ENCODE measurements around the gene LONP2.

GRCh38 chr16:48334325-48334724 lies 90.2 kb downstream of the LONP2 start:
- TF ChIP-seq MXI1 (conservative IDR thresholded peaks at IDR 0.05; ENCODE audit: poor library complexity, severe bottlenecking): no peak
- TF ChIP-seq, protein P1, sequence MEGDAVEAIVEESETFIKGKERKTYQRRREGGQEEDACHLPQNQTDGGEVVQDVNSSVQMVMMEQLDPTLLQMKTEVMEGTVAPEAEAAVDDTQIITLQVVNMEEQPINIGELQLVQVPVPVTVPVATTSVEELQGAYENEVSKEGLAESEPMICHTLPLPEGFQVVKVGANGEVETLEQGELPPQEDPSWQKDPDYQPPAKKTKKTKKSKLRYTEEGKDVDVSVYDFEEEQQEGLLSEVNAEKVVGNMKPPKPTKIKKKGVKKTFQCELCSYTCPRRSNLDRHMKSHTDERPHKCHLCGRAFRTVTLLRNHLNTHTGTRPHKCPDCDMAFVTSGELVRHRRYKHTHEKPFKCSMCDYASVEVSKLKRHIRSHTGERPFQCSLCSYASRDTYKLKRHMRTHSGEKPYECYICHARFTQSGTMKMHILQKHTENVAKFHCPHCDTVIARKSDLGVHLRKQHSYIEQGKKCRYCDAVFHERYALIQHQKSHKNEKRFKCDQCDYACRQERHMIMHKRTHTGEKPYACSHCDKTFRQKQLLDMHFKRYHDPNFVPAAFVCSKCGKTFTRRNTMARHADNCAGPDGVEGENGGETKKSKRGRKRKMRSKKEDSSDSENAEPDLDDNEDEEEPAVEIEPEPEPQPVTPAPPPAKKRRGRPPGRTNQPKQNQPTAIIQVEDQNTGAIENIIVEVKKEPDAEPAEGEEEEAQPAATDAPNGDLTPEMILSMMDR (IDR thresholded peaks at IDR 0.05; ENCODE audit: poor library complexity, severe bottlenecking): no peak
- TF ChIP-seq RAD21 (conservative IDR thresholded peaks at IDR 0.05): no peak
- no peak for TF ChIP-seq POLR2AphosphoS5 (IDR thresholded peaks at IDR 0.05)
- TF ChIP-seq EP300 (conservative IDR thresholded peaks at IDR 0.05; ENCODE audit: poor library complexity, severe bottlenecking): no peak
- TF ChIP-seq EZH2 (IDR thresholded peaks at IDR 0.05; ENCODE audit: borderline replicate concordance, insufficient read depth, low read length, poor library complexity, severe bottlenecking): no peak
- TF ChIP-seq, protein P2, sequence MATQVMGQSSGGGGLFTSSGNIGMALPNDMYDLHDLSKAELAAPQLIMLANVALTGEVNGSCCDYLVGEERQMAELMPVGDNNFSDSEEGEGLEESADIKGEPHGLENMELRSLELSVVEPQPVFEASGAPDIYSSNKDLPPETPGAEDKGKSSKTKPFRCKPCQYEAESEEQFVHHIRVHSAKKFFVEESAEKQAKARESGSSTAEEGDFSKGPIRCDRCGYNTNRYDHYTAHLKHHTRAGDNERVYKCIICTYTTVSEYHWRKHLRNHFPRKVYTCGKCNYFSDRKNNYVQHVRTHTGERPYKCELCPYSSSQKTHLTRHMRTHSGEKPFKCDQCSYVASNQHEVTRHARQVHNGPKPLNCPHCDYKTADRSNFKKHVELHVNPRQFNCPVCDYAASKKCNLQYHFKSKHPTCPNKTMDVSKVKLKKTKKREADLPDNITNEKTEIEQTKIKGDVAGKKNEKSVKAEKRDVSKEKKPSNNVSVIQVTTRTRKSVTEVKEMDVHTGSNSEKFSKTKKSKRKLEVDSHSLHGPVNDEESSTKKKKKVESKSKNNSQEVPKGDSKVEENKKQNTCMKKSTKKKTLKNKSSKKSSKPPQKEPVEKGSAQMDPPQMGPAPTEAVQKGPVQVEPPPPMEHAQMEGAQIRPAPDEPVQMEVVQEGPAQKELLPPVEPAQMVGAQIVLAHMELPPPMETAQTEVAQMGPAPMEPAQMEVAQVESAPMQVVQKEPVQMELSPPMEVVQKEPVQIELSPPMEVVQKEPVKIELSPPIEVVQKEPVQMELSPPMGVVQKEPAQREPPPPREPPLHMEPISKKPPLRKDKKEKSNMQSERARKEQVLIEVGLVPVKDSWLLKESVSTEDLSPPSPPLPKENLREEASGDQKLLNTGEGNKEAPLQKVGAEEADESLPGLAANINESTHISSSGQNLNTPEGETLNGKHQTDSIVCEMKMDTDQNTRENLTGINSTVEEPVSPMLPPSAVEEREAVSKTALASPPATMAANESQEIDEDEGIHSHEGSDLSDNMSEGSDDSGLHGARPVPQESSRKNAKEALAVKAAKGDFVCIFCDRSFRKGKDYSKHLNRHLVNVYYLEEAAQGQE (IDR thresholded peaks at IDR 0.05; ENCODE audit: borderline replicate concordance): no peak

Measured in neural cell (in vitro differentiated cells).